Memory B cell (primary cell): Measurements from ENCODE around the gene ATP1B3.

Source experiments
- ATAC-seq: fragments of 150-1000 bp; cut with Tn5 transposase; 2 replicates; pipeline ENCODE4 v1.10.0; 2021; ENCODE audit warnings: low read depth, mild to moderate bottlenecking, moderate library complexity
- DNase-seq, 2 donors: peaks; one replicate each; pipeline ENCODE4 v3.0.0; 2022; ENCODE audit warnings: low spot score in 2 of 2
- H3K27ac Mint-ChIP-seq: one replicate; pipeline ENCODE4 v1.8.0; 2022; ENCODE audit warnings: mild to moderate bottlenecking, moderate library complexity, mixed read lengths
- H3K27me3 Mint-ChIP-seq: one replicate; pipeline ENCODE4 v1.8.0; 2022; ENCODE audit warnings: mixed read lengths
- H3K36me3 Mint-ChIP-seq: one replicate; pipeline ENCODE4 v1.8.0; 2022; ENCODE audit warnings: mild to moderate bottlenecking, mixed read lengths
- H3K4me1 Mint-ChIP-seq: one replicate; pipeline ENCODE4 v1.8.0; 2022; ENCODE audit warnings: mixed read lengths
- H3K4me3 Mint-ChIP-seq: one replicate; pipeline ENCODE4 v1.8.0; 2022; ENCODE audit warnings: mild to moderate bottlenecking, moderate library complexity, mixed read lengths
- H3K9me3 Mint-ChIP-seq: one replicate; pipeline ENCODE4 v1.8.0; 2022; ENCODE audit warnings: mixed read lengths

The ATP1B3 gene

GRCh38 chr3:141849056-141849815 lies 27.2 kb upstream of the ATP1B3 start:
- no peak for ATAC-seq
- H3K9me3 Mint-ChIP-seq: no peaks in the 10 kb centered on the region
- peaks cover 4% of the 10 kb centered on the region for H3K4me1 Mint-ChIP-seq
- H3K4me3 Mint-ChIP-seq: peak overlapping the region; percentile 39
- H3K36me3 Mint-ChIP-seq: peaks cover 3% of the 10 kb centered on the region
- DNase-seq: no peak
- H3K27me3 Mint-ChIP-seq: peaks cover 12% of the 10 kb centered on the region
- H3K27ac Mint-ChIP-seq: peak overlapping the region; percentile 59

- ATAC-seq (no peak), DNase-seq (no peak)
- no peak overlapping the region for H3K4me3 Mint-ChIP-seq
- H3K27ac Mint-ChIP-seq: no peak overlapping the region
- H3K36me3 Mint-ChIP-seq: peaks cover 3% of the 10 kb centered on the region
- H3K4me1 Mint-ChIP-seq: peaks cover 4% of the 10 kb centered on the region
- peaks cover 14% of the 10 kb centered on the region for H3K27me3 Mint-ChIP-seq
- H3K9me3 Mint-ChIP-seq: no peaks in the 10 kb centered on the region
Measured at GRCh38 chr3:141851411-141851810, 25.0 kb upstream of the ATP1B3 start.

- Mint-ChIP-seq H3K9me3 (no peaks in the 10 kb centered on the region), H3K27me3 (peaks cover 11% of the 10 kb centered on the region), H3K27ac (no peak overlapping the region), H3K4me1 (peaks cover 4% of the 10 kb centered on the region), H3K4me3 (no peak overlapping the region), H3K36me3 (peaks cover 3% of the 10 kb centered on the region)
- no peak for DNase-seq
- no peak for ATAC-seq
Measured at GRCh38 chr3:141853081-141853601, 23.3 kb upstream of the ATP1B3 start.

- Mint-ChIP-seq H3K36me3 (peaks cover 3% of the 10 kb centered on the region), H3K4me3 (no peak overlapping the region), H3K4me1 (peaks cover 4% of the 10 kb centered on the region), H3K9me3 (no peaks in the 10 kb centered on the region), H3K27ac (no peak overlapping the region), H3K27me3 (peaks cover 11% of the 10 kb centered on the region)
- ATAC-seq: no peak
- no peak for DNase-seq
Measured at GRCh38 chr3:141853629-141854168, 22.7 kb upstream of the ATP1B3 start.

- H3K4me3 Mint-ChIP-seq: no peak overlapping the region
- no peaks in the 10 kb centered on the region for H3K9me3 Mint-ChIP-seq
- peaks cover 7% of the 10 kb centered on the region for H3K27me3 Mint-ChIP-seq
- no peak overlapping the region for H3K27ac Mint-ChIP-seq
- H3K4me1 Mint-ChIP-seq: peaks cover under 1% of the 10 kb centered on the region
- ATAC-seq: no peak
- DNase-seq: no peak
- H3K36me3 Mint-ChIP-seq: peaks cover under 1% of the 10 kb centered on the region
Measured at GRCh38 chr3:141854599-141854998, 21.8 kb upstream of the ATP1B3 start.

GRCh38 chr3:141858312-141858711 lies 18.1 kb upstream of the ATP1B3 start:
- Mint-ChIP-seq H3K27me3 (peaks cover 2% of the 10 kb centered on the region), H3K27ac (no peak overlapping the region), H3K4me1 (no peaks in the 10 kb centered on the region), H3K36me3 (no peaks in the 10 kb centered on the region), H3K4me3 (no peak overlapping the region), H3K9me3 (no peaks in the 10 kb centered on the region)
- DNase-seq (no peak), ATAC-seq (no peak)

GRCh38 chr3:141859651-141860050 lies 16.8 kb upstream of the ATP1B3 start:
- ATAC-seq (no peak), DNase-seq (no peak)
- H3K4me1 Mint-ChIP-seq: no peaks in the 10 kb centered on the region
- no peaks in the 10 kb centered on the region for H3K9me3 Mint-ChIP-seq
- no peaks in the 10 kb centered on the region for H3K36me3 Mint-ChIP-seq
- no peaks in the 10 kb centered on the region for H3K27me3 Mint-ChIP-seq
- no peak overlapping the region for H3K27ac Mint-ChIP-seq
- H3K4me3 Mint-ChIP-seq: no peak overlapping the region

GRCh38 chr3:141860086-141860669 lies 16.3 kb upstream of the ATP1B3 start:
- ATAC-seq: no peak
- Mint-ChIP-seq H3K4me3 (no peak overlapping the region), H3K27me3 (no peaks in the 10 kb centered on the region), H3K9me3 (no peaks in the 10 kb centered on the region), H3K27ac (no peak overlapping the region), H3K4me1 (no peaks in the 10 kb centered on the region), H3K36me3 (no peaks in the 10 kb centered on the region)
- DNase-seq: no peak

- no peaks in the 10 kb centered on the region for H3K27me3 Mint-ChIP-seq
- H3K4me1 Mint-ChIP-seq: no peaks in the 10 kb centered on the region
- DNase-seq: no peak
- ATAC-seq: no peak
- no peaks in the 10 kb centered on the region for H3K9me3 Mint-ChIP-seq
- H3K4me3 Mint-ChIP-seq: no peak overlapping the region
- no peak overlapping the region for H3K27ac Mint-ChIP-seq
- H3K36me3 Mint-ChIP-seq: no peaks in the 10 kb centered on the region
Measured at GRCh38 chr3:141860766-141861513, 15.5 kb upstream of the ATP1B3 start.

- H3K4me1 Mint-ChIP-seq: no peaks in the 10 kb centered on the region
- no peaks in the 10 kb centered on the region for H3K9me3 Mint-ChIP-seq
- no peak for ATAC-seq
- no peak overlapping the region for H3K4me3 Mint-ChIP-seq
- H3K27ac Mint-ChIP-seq: no peak overlapping the region
- no peaks in the 10 kb centered on the region for H3K36me3 Mint-ChIP-seq
- DNase-seq: no peak
- no peaks in the 10 kb centered on the region for H3K27me3 Mint-ChIP-seq
Measured at GRCh38 chr3:141862279-141862816, 14.1 kb upstream of the ATP1B3 start.

- Mint-ChIP-seq H3K27ac (no peak overlapping the region), H3K9me3 (no peaks in the 10 kb centered on the region), H3K36me3 (no peaks in the 10 kb centered on the region), H3K27me3 (no peaks in the 10 kb centered on the region), H3K4me1 (no peaks in the 10 kb centered on the region), H3K4me3 (no peak overlapping the region)
- ATAC-seq: no peak
- DNase-seq: no peak
Measured at GRCh38 chr3:141863491-141863890, 13.0 kb upstream of the ATP1B3 start.

GRCh38 chr3:141864281-141864970 lies 12.0 kb upstream of the ATP1B3 start:
- Mint-ChIP-seq H3K4me3 (no peak overlapping the region), H3K27me3 (no peaks in the 10 kb centered on the region), H3K36me3 (no peaks in the 10 kb centered on the region), H3K27ac (no peak overlapping the region), H3K4me1 (no peaks in the 10 kb centered on the region), H3K9me3 (no peaks in the 10 kb centered on the region)
- ATAC-seq: no peak
- no peak for DNase-seq

GRCh38 chr3:141865101-141865500 lies 11.3 kb upstream of the ATP1B3 start:
- no peak overlapping the region for H3K27ac Mint-ChIP-seq
- H3K36me3 Mint-ChIP-seq: no peaks in the 10 kb centered on the region
- H3K9me3 Mint-ChIP-seq: no peaks in the 10 kb centered on the region
- no peak overlapping the region for H3K4me3 Mint-ChIP-seq
- ATAC-seq: no peak
- no peak for DNase-seq
- no peaks in the 10 kb centered on the region for H3K4me1 Mint-ChIP-seq
- no peaks in the 10 kb centered on the region for H3K27me3 Mint-ChIP-seq
